AG09309 (cell line): ENCODE data around the gene G3BP1.

ENCODE experiments used
- DNase-seq: peaks from one replicate; pipeline ENCODE4 v3.0.0-alpha.2; 2010; ENCODE audit warnings: low read depth
- H3K4me3 ChIP-seq: 2 replicates; pipeline ENCODE4 v1.5.1; 2011; ENCODE audit warnings: mild to moderate bottlenecking, low read depth, low read length, moderate library complexity; ENCODE audit not compliant: control insufficient read depth
- CTCF ChIP-seq: IDR thresholded peaks from 2 replicates; pipeline ENCODE4 v1.5.1; 2011; ENCODE audit warnings: mild to moderate bottlenecking, low read depth, low read length, inconsistent platforms; ENCODE audit not compliant: insufficient read depth, control insufficient read depth; ENCODE audit errors: missing control alignments

Gene G3BP1

DNA sequence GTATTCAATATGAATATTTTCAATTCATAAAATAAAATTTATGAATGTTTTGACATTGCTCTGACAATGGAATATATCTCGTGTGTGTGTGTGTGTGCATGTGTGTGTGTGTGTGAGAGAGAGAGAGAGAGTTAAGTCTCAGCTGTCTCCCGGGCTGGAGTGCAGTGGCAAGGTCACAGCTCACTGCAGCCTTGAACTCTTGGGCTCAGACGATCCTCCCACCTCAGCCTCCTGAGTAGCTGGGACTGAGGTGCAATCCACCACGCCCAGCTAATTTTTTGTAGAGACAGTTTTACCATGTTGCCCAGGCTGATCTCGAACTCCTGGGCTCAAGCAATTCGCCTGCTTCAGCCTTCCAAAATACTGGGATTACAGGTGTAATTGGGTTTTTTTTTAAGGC lies 16.1 kb downstream of the G3BP1 start:
- no peak for DNase-seq
- TF ChIP-seq CTCF, result no peak
- H3K4me3 ChIP-seq, result no peak overlapping the region

DNA sequence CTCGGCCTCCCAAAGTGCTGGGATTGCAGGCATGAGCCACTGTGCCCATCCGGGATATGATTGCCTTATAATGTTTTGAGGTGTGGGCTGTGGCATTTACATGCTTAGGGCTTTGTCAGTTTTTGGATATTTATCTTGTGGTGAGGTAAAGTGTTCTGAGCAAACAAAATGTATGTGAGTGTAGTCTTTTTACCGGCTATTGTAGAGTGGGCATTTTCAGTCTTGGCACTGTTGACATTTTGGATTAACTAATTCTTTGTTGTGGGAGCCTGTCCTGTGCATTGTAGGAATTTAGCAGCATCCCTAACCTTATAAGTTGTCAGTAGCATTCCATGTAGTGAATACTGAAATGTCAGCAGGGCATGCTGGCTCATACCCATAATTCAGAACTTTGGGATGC lies 21.6 kb downstream of the G3BP1 start:
- H3K4me3 ChIP-seq, result no peak overlapping the region
- DNase-seq, result no peak
- no peak for TF ChIP-seq CTCF

- H3K4me3 ChIP-seq, result no peak overlapping the region
- no peak for DNase-seq
- TF ChIP-seq CTCF, result no peak
Observed at GRCh38 chr5:151795426-151795825, 23.7 kb downstream of the G3BP1 start.

DNA sequence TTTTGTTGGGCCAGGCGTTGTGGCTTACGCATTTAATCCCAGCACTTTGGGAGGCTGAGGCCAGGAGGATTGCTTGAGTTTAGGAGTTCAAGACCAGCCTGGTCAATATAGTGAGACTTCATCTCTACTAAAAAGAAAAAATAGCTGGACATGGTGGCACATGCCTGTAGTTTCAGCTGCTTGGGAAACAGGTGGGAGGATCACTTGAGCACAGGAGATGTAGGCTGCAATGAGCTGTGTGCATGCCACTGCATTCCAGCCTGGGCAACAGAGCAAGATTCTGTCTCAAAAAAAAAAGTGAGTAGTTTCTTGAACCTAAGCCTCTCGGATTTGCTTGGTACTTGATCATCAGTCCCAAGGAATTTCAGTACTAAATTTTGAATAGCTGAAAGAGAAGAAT lies 26.9 kb downstream of the G3BP1 start:
- H3K4me3 ChIP-seq, result no peak overlapping the region
- no peak for DNase-seq
- no peak for TF ChIP-seq CTCF

DNA sequence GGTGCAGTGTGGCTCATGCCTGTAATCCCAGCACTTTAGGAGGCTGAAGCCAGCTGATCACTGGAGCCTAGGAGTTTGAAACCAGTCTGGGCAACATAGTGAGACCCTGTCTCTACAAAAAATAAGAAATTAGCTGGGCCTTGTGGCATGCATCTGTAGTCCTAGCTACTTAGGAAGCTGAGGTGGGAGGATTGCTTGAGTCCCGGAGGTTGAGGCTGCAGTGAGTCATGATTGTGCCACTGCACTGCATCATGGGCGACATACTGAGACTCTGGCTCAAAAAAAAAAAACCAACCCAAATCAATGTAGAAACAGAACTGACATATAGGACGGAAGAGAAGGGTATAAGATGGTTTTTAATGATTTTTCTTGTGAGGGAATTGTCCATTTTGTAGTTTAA lies 27.7 kb downstream of the G3BP1 start:
- TF ChIP-seq CTCF, result no peak
- H3K4me3 ChIP-seq, result no peak overlapping the region
- DNase-seq, result no peak

DNA sequence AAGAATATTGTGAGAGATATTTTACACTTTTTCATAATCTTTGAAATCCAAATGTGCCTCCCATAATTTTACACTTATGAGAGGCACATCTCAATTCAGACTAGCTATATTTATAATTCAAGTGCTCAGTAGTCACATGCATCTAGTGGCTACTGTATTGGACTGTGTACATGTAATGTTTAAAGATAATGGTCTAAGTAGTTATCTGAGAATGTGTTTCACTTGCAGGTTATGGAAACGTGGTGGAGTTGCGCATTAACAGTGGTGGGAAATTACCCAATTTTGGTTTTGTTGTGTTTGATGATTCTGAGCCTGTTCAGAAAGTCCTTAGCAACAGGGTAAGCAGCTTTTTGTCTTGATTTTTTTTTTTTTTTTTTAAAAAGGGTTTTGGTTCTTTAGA lies 28.8 kb downstream of the G3BP1 start:
- H3K4me3 ChIP-seq, result no peak overlapping the region
- no peak for TF ChIP-seq CTCF
- no peak for DNase-seq
